Thyroid gland (tissue), 4 donors: ENCODE results near the gene OR13C5. TPM values are rescaled to one million over a fixed set of nuclear protein-coding genes. Genes with fewer than 3 reads are reported as not detected.

Experiments used
- DNase-seq, 2 donors: peaks; one replicate each; pipeline ENCODE4 v3.0.0-alpha.2; 2019
- H3K27ac ChIP-seq, 3 donors: fragments of 200-600 bp; sonication (generic); 1 replicate in 2 of 3; 2 replicates in 1 of 3; pipeline ENCODE4 v1.5.1; 2016 to 2019; ENCODE audit warnings: mild to moderate bottlenecking in 1 of 3, moderate library complexity in 1 of 3
- H3K27me3 ChIP-seq: fragments of 200-600 bp; sonication (generic); one replicate; pipeline ENCODE4 v1.5.1; 2019
- H3K36me3 ChIP-seq, 2 donors: fragments of 200-600 bp; sonication (generic); one replicate each; pipeline ENCODE4 v1.5.1; 2016 to 2019
- H3K4me1 ChIP-seq, 2 donors: fragments of 200-600 bp; sonication (generic); one replicate each; pipeline ENCODE4 v1.5.1; 2017 to 2019
- H3K4me3 ChIP-seq, 3 donors: fragments of 200-600 bp; sonication (generic); replicated peaks in 1 of 3; 1 replicate in 2 of 3; 2 replicates in 1 of 3; pipeline ENCODE4 v1.5.1; 2016; ENCODE audit warnings: mild to moderate bottlenecking in 1 of 3
- H3K9me3 ChIP-seq: fragments of 200-600 bp; sonication (generic); one replicate; pipeline ENCODE4 v1.5.1; 2017
- CTCF ChIP-seq, 6 experiments: fragments of 200-600 bp in 3 of 6; fragments of 450-650 bp in 3 of 6; sonication (generic) in 3 of 6; IDR thresholded peaks; one replicate each; pipeline ENCODE4 v1.5.1; 2016 to 2019; ENCODE audit warnings: antibody characterized with exemption in 6 of 6, mild to moderate bottlenecking in 2 of 6, inconsistent platforms in 1 of 6, moderate library complexity in 1 of 6
- POLR2A ChIP-seq, 2 donors: fragments of 450-650 bp; IDR thresholded peaks; one replicate each; pipeline ENCODE4 v1.6.1; 2017; ENCODE audit warnings: antibody characterized with exemption in 2 of 2, mild to moderate bottlenecking in 2 of 2, moderate library complexity in 1 of 2
- WGBS, 2 donors: methylation state at CpG; one replicate each; pipeline ENCODE4 v1.1.5; 2017; 5-methylcytosine and 5-hydroxymethylcytosine counted together
- intact Hi-C: fragments of 100-400 bp; cut with DNase I; formaldehyde crosslinking; loops from one replicate; pipeline ENCODE4 v1.15.1; 2023
- total RNA-seq, 4 donors: library from RNA; depleted of rRNA; stranded (reverse); fragments of >200 nt; gene quantifications; one replicate each; pipeline ENCODE4 v1.2.3, GENCODE V29; 2016

OR13C5 gene
- total RNA-seq, 4 donors from 2014 or later: not detected

- DNase-seq: no peak
- H3K4me1 ChIP-seq: no peaks in the 10 kb centered on the region
- no peaks in the 10 kb centered on the region for H3K9me3 ChIP-seq
- no peaks in the 10 kb centered on the region for H3K36me3 ChIP-seq
- H3K27ac ChIP-seq: no peak overlapping the region
- WGBS, 2 donors: 61 to 76% methylated on average over 1 of the region's 1 CpG
- intact Hi-C loops: no loop called here
- no peak overlapping the region for H3K4me3 ChIP-seq
- no peaks in the 10 kb centered on the region for H3K27me3 ChIP-seq
- TF ChIP-seq POLR2A (IDR thresholded peaks at IDR 0.05) (no peak), CTCF (IDR thresholded peaks at IDR 0.05) (no peak)
Measured at GRCh38 chr9:104572612-104573011, 26.6 kb downstream of the OR13C5 start.

DNA sequence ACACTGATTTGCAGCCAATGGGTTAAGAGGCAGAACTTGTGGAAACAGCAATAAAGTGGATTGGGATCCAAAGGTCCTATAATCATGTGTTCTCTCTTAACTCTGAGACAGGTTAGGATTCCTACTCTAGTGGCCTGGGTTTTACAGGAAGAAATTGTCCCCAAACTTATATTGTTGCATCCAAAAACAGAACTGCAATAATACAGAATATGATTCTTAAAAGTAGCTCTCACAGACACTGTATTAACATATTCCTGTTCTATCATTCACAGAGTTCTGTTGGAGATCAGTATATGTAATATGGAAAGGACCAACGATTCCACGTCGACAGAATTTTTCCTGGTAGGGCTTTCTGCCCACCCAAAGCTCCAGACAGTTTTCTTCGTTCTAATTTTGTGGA is 30.3 kb downstream of the OR13C5 start, which contains the start of gene OR13C8:
OR13C8 (plus strand) TSS at position 301 of the 400 bp plus-strand sequence; CDS start at position 301, 0 bp downstream.
- TF ChIP-seq POLR2A (IDR thresholded peaks at IDR 0.05) (no peak), CTCF (IDR thresholded peaks at IDR 0.05) (no peak)
- H3K27me3 ChIP-seq: no peaks in the 10 kb centered on the region
- no peaks in the 10 kb centered on the region for H3K36me3 ChIP-seq
- no peak within 1 kb of the TSS for H3K4me3 ChIP-seq
- no peak for DNase-seq
- no peaks in the 10 kb centered on the region for H3K9me3 ChIP-seq
- 91 to 92% methylated on average over 4 of the region's 4 CpGs for WGBS, 2 donors
- no peak within 1 kb of the TSS for H3K27ac ChIP-seq
- H3K4me1 ChIP-seq: no peaks in the 10 kb centered on the region
- intact Hi-C loops: no loop called here

DNA sequence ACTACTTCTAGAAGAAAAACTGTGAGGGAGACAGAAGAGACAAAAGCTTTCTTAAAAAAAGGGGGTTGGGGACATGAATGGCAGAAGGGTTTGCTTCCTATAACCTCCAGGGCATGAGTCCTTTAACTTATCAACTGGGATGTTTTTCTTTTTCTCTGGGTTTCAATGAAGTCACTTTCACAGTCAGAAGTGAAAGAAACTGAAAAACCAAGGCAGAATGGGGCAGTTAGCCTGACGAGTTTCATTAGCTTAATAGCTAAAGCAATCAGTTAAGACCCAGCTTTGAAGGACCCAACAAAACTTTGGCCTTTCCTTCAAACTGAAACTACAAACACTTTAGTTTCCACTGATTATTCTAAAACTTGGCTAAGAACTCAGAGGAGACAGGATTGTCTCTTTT is 34.9 kb downstream of the OR13C5 start:
- Histone ChIP-seq H3K9me3 (no peaks in the 10 kb centered on the region), H3K4me1 (no peaks in the 10 kb centered on the region), H3K27ac (no peak overlapping the region), H3K36me3 (no peaks in the 10 kb centered on the region), H3K27me3 (no peaks in the 10 kb centered on the region), H3K4me3 (no peak overlapping the region)
- no peak for TF ChIP-seq POLR2A (IDR thresholded peaks at IDR 0.05)
- TF ChIP-seq CTCF (IDR thresholded peaks at IDR 0.05): no peak
- intact Hi-C loops: no loop called here
- 40% methylated on average over 1 of the region's 1 CpG for WGBS, 2 donors
- no peak for DNase-seq

GRCh38 chr9:104556830-104557634 is 42.2 kb downstream of the OR13C5 start:
- H3K36me3 ChIP-seq: no peaks in the 10 kb centered on the region
- no peak overlapping the region for H3K4me3 ChIP-seq
- DNase-seq: no peak
- TF ChIP-seq POLR2A (IDR thresholded peaks at IDR 0.05): no peak
- TF ChIP-seq CTCF (IDR thresholded peaks at IDR 0.05): no peak
- intact Hi-C loops: no loop called here
- H3K9me3 ChIP-seq: no peaks in the 10 kb centered on the region
- H3K27ac ChIP-seq: no peak overlapping the region
- WGBS, 2 donors: 80 to 94% methylated on average over 8 of the region's 8 CpGs
- H3K27me3 ChIP-seq: no peaks in the 10 kb centered on the region
- H3K4me1 ChIP-seq: no peaks in the 10 kb centered on the region

- intact Hi-C loops: no loop called here
- no peaks in the 10 kb centered on the region for H3K9me3 ChIP-seq
- H3K27ac ChIP-seq: no peak overlapping the region
- 93 to 95% methylated on average over 1 of the region's 1 CpG for WGBS, 2 donors
- DNase-seq: no peak
- no peaks in the 10 kb centered on the region for H3K27me3 ChIP-seq
- H3K4me3 ChIP-seq: no peak overlapping the region
- TF ChIP-seq CTCF (IDR thresholded peaks at IDR 0.05) (no peak), POLR2A (IDR thresholded peaks at IDR 0.05) (no peak)
- H3K36me3 ChIP-seq: no peaks in the 10 kb centered on the region
- H3K4me1 ChIP-seq: no peaks in the 10 kb centered on the region
Measured at GRCh38 chr9:104555521-104555920, 43.7 kb downstream of the OR13C5 start.
